Epithelial cell of esophagus (primary cell): ENCODE results near the gene KCND3.

Experiments
- DNase-seq: peaks from one replicate; pipeline ENCODE4 v3.0.0; 2010; ENCODE audit warnings: low read depth
- H3K4me3 ChIP-seq: 2 replicates; pipeline ENCODE4 v1.5.1; 2011; ENCODE audit warnings: mild to moderate bottlenecking, low read length, control low read depth
- TF ChIP-seq, protein P1 (sequence below): IDR thresholded peaks from 2 replicates; pipeline ENCODE4 v1.5.1; 2011; ENCODE audit warnings: low read depth, mild to moderate bottlenecking, low read length, control low read depth, inconsistent platforms; ENCODE audit not compliant: insufficient read depth; ENCODE audit errors: missing control alignments

The KCND3 gene

DNA sequence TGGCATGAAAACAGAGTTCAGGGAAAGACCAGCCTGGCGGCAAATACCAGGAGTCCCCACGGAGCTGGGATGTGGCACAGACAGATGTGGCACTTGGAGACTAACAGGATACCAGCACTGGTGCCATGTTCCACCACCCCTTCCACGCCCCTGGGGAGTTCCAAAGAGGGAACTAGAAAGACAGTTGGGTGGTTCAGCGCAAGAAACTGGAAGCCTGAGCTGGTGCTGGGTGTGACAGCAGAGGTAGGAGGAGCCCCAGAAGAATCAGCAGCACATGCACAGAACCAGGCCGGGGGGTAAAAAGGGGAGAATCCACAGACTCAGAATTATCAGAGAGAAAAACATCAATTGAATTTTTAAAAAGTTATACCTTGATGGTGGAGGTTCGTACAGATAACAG is 211.4 kb downstream of the KCND3 start:
- no peak for DNase-seq
- no peak overlapping the region for H3K4me3 ChIP-seq
- TF ChIP-seq, protein P1, sequence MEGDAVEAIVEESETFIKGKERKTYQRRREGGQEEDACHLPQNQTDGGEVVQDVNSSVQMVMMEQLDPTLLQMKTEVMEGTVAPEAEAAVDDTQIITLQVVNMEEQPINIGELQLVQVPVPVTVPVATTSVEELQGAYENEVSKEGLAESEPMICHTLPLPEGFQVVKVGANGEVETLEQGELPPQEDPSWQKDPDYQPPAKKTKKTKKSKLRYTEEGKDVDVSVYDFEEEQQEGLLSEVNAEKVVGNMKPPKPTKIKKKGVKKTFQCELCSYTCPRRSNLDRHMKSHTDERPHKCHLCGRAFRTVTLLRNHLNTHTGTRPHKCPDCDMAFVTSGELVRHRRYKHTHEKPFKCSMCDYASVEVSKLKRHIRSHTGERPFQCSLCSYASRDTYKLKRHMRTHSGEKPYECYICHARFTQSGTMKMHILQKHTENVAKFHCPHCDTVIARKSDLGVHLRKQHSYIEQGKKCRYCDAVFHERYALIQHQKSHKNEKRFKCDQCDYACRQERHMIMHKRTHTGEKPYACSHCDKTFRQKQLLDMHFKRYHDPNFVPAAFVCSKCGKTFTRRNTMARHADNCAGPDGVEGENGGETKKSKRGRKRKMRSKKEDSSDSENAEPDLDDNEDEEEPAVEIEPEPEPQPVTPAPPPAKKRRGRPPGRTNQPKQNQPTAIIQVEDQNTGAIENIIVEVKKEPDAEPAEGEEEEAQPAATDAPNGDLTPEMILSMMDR: no peak

DNA sequence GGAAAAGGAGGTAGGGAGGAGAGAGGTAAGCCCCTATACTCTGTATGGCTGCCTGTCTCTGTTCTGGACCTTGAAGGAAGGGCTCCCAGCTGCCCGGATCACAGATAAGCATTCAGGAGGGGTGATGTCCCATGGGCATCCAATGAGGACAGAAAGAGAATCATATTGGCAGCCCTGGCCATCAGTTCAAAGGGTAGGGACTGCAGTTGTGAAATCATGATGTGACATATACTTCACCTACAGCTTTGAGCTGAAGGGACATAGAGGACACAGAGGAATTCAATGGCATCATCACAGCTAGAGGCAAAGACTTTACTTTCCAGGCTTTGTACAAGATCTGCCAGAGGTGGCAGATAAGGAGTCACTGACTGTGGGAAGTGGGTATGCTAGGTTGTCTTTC is 212.2 kb downstream of the KCND3 start:
- TF ChIP-seq, protein P1: no peak
- H3K4me3 ChIP-seq: no peak overlapping the region
- DNase-seq: no peak

DNA sequence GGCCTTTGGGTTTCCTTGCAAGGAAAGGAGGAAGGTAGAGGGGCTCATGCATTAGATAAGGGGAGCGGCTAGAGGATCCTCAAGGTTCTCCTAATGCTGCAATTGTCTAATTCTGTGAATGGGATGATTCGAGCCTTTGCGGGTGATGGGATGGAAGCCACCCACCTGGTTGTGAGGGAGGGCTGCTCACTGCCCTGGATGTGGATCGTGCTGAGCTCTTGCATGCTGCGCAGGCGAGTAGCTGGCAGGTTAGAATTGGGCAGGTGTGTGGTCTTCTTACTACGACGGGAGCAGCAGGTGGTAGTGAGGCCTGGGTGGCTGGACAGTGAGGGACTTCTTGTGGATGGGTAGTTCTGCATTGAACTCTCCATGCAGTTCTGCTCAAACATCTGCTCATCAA is 212.6 kb downstream of the KCND3 start:
- no peak overlapping the region for H3K4me3 ChIP-seq
- TF ChIP-seq, protein P1: no peak
- no peak for DNase-seq

DNA sequence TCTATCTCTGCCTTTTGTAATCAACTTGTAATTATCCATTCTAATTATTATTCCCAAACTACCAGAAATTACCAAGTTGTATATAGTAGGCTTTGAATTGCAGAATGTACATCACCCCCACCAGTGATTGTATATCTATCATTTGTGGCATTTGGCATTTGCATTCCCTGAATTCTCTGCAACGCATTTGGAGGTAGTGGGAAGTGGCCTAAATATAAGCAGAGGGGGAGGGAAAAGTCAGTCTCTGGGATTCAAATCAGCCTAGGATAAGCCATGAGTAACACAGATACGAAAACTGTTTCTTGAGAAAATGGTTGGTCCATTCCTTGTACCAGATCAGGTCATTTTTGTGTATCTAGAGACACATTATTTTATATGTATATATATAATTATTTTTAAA is 213.1 kb downstream of the KCND3 start:
- TF ChIP-seq, protein P1: no peak
- H3K4me3 ChIP-seq: no peak overlapping the region
- no peak for DNase-seq

DNA sequence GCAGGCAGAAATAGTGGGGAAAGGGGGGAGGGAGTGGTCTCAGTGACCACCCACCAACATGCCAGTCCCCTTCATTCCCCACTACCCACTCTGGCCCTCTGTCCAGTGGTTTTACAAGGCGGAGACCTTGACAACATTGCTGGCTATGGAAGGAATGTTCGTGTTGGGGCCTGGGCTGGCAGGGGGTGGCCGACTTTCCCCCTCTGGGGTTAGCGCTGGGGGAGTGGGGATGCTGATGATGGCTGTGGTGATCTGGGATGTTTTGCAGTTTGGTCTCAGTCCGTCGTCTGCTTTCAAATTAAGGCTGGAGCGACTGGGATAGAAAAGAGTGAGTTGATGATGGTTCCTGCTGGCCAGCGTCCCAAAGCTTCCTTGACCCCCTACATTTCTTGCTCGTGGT is 213.5 kb downstream of the KCND3 start:
- H3K4me3 ChIP-seq: no peak overlapping the region
- no peak for DNase-seq
- TF ChIP-seq, protein P1: no peak

DNA sequence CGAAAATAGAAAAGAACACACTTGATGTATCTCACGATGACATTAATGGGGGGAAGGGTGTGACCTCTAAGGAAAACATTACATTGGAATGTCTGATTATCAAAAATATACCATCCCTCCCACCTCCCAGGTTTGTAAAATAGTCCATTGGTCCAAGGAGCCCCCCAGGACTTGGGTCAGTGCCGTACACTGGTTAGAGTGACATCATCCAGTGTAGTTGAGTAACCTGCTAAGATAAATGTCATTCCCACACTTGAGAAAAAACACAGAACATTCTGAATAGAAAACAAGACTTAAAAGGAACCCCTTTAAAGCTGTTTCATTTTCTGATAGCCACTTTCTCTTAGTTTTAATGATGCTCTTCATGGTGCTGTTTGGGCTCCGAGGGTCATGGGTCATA is 218.6 kb downstream of the KCND3 start:
- no peak for DNase-seq
- TF ChIP-seq, protein P1: no peak
- H3K4me3 ChIP-seq: no peak overlapping the region

DNA sequence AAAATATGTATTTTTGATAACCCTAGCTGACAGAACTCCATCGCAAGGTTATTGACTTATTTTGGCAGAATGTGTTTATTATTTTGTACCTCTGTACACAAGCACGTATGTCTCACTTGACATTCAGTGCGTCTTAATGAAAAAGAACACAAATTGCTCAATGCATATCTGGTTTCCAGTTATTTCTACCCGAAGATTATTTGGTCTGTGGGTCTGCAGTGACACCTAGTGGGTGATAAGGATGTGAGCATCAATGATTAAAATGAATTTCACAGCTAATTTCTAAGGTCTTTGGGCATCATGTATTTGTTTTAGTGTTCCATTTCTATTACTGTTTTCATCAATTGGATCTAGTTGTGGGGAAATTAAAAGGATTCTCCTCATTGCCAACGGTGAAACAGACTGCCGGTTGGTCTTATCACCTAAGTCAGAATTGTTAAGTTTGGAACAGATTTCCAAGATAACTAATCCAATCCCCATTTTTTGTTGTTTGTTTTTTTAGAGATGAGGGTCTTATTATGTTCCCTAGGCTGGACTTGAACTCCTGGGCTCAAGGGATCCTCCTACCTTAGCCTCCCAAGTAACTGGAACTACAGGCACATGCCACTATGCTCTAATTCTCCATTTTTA is 219.8 kb downstream of the KCND3 start:
- peak; percentile 75 for DNase-seq
- H3K4me3 ChIP-seq: no peak overlapping the region
- TF ChIP-seq, protein P1: peak; percentile 74
